Limb (tissue), 2 donors: ENCODE results near the gene NRF1.
A peak's percentile ranks its signal among the peaks of the same experiment; 100 is the strongest.
"Not testable (repeated sequence)": the region's sequence is repeated elsewhere in the genome, so short reads cannot be mapped to it uniquely, and the experiment has no call there.

ENCODE experiments used
- DNase-seq, 2 donors: peaks; one replicate each; pipeline ENCODE4 v3.0.0-alpha.2; 2016; ENCODE audit errors: extremely low spot score in 2 of 2

NRF1 gene

DNA sequence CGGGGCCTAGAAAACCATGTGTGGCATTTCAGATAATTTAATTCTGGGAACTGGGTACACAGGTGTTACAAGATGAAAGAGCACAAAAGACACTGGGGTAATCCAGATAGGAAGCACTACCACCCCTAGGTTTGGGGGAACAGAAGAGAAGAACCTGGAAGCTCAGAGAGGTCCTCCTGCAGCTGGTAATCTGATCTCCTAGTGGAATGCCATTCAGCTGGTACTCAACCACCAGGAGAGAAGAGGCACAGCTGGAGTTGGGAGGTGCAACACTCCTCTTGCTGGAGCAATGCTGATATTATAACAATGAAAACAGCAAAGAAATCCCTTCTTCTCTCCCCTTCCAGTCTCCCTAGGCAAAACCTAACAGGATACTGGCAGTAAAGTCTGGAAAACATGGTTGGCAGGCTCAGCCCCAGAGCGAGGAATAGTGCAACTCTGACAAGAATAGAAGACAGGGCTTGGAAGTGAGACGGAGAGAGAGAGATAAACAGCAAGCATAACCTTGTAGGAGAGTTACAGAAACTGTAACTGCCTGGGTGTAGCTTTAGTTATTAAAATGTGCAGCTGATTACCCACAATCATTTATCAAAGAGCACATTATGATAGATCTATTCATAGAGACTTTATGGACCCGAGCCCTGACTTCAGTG lies 35.0 kb downstream of the NRF1 start:
- DNase-seq: no peak

GRCh38 chr7:129649128-129649690 lies 37.7 kb downstream of the NRF1 start:
- no peak for DNase-seq

DNA sequence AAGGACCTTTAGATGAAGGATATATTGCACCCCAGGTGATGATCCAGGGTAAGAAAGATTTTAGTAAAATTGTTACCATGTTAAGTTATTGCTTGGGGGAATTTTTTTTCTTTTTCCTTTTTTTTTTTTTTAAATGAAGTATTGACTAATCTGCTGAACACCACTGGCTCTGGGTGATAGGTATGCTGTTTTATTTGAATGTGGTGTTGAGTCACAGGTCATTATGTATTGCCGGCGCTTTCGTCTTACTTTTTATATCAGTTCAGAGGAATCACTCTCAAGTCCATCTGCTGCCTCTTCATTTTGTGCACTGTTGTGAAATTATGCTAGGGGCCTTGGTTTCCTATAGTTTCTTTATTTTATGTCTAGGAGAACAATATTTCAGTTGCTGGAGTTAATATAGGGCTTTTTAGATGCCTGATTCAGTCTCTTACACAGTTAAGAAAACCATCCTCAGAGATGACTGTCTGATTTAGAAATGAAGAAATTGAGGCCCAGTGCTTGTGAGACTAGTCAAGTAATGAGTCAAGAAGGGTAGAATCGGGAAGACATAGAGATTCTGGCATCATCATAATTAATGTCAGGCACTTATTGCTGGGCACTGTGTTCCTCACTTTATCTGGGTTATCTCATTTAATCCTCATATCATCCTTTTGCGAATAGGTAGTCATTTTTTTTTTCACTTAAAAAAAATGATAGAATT lies 38.7 kb downstream of the NRF1 start:
- no peak for DNase-seq

GRCh38 chr7:129652914-129653313 lies 41.4 kb downstream of the NRF1 start:
- no peak for DNase-seq

DNA sequence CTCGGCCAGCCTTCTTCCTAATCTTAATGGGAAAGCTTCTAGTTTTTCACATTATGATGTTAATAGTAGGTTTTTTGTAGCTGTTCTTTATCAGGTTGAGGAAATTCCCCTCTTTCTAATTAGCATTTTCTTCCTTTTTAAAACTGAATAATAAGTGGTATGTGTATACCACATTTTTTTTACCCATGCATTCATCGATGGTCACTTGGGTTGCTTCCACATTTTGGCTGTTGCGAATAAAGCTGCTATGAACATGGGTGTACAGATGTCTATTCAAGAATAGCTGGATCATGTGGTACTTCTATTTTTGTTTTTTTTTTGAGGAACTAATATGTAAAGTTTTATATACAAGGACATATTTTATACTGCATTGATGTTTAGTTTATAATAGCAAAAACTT lies 44.3 kb downstream of the NRF1 start:
- no peak for DNase-seq

GRCh38 chr7:129657363-129657762 lies 45.8 kb downstream of the NRF1 start:
- DNase-seq: no peak

DNA sequence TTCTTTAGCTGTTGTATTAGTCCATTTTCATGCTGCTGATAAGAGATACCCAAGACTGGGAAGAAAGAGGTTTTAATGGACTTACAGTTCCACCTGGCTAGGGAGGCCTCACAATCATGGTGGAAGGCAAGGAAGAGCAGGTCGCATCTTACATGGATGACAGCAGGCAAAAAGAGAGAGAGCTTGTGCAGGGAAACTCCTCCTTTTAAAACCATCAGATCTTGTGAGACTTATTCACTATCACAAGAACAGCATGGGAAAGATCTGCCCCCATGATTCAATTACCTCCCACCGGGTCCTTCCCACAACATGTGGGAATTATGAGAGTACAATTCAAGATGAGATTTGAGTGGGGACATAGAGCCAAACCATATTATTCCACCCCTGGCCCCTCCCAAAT lies 48.4 kb downstream of the NRF1 start:
- DNase-seq: not testable (repeated sequence)

- no peak for DNase-seq
These were observed 50.2 kb downstream of the NRF1 start for GRCh38 chr7:129661645-129662182.

- not testable (repeated sequence) for DNase-seq
These were observed 51.7 kb downstream of the NRF1 start for GRCh38 chr7:129663240-129663639.

DNA sequence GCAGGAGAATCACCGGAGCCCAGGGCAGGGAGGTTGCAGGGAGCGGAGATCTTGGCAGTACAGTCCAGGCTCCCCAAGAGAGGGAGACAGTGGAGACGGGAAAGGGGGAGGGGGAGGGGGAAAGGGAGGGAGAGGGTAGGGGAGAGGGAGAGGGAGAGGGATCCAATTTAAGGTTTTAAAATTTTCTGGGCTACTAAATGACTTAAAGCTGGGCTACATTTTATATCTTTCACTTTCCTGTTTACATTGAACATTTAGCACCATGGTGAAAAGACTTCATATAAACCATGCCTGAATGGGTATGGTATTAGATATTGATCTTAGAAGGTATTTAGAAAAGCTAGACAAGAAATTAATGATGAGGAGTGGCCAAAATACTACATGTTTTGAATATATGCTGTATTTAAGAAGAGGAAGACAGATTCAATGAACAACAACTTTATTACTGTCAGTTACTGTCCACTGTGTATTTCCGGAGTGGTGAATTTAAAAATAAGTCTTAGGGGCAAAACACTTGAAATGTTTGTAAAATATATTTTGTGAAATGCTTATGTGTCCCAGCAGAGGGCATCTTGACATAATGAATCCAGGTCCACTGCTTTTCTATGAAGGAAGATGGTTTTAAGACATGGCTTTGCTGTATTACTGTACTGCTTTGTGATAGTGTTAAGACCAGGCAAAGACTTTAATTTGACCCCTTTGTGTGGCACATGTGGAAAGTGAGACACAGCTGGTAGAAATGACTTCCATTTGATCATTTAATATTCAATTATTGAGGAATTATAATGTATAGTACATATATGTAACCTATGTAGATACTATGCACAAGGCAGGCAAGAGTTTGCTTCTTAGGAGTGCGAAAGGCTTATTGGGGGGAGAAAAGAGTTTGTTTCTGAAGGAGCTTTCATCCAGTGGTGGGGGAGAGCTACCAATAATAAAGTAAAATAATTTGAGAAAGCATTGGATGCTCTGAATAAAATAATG lies 52.8 kb downstream of the NRF1 start:
- peak in 1 of 2 donors; percentile 59 for DNase-seq

GRCh38 chr7:129665013-129665401 lies 53.5 kb downstream of the NRF1 start:
- peak in 1 of 2 donors; percentile 40 for DNase-seq

DNA sequence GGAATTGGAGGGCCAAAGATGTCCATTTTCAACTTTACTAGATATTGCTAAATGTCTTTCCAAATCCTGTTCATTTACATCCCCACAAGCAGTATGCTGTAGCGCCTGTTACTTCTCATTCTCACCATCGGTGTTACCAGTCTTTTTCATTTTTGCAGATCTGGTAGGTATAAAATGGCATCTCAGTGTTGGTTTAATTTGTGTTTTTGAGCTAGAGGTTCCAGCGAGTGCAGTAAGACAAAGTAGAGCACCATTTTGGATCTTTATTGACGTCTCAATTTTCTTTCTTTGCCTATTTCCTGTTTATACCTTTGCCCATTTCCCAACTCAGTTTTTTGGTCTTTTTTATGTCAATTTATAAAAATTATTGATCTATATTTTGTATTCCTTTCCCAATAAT lies 55.6 kb downstream of the NRF1 start:
- DNase-seq: no peak

DNA sequence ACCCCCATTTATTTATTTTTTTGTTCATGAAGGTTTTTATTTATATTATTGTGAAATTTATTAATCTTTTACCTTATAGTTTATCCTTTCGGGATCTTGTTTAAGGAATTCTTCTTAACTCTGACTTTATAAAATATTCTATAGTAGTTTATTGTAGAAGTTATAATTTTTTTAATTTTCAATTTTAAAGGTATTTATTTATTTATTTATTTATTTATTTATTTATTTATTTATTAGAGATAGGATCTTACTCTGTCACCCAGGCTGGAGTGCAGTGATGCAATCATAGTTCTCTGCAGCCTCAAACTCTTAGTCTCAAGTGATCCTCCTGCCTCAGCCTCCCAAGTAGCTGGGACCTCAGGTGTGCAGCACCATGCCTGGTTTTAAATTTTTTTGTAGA lies 56.0 kb downstream of the NRF1 start:
- DNase-seq: no peak

DNA sequence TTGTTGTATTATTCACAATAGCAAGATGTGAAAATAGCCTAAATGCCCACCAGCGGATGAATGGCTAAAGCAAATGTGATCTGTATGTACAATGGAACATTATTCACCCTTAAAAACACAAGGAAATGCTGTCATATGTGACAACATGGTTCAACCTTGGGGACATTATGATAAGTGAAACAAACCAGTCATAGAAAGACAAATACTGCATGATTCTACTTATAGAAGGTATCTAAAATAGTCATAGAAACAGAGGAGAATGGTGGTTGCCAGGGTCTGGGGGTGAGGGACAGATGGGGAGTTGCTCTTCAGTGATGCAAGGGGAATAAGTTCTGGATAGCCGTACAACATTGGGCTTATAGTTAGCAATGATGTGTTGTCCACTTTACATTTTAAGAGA lies 58.4 kb downstream of the NRF1 start:
- no peak for DNase-seq

DNA sequence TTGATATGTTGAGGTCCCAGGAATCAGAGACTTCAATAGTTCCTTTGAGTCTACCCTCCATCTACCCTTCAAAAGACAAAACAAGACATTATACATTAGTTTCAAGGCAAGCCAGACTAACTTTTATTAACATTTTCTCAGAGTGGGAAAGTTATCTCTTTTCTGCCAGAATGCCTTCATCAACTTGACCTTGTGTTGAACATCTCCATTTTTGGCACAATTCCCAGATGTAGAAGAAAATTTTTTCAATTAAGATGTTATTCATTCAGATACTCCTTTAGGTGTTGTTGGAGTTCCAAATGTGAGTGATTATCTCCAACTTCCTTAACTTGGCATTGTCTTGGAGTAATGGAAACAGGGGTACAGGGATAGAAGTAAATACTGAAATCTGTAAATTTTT lies 59.1 kb downstream of the NRF1 start:
- DNase-seq: no peak

DNA sequence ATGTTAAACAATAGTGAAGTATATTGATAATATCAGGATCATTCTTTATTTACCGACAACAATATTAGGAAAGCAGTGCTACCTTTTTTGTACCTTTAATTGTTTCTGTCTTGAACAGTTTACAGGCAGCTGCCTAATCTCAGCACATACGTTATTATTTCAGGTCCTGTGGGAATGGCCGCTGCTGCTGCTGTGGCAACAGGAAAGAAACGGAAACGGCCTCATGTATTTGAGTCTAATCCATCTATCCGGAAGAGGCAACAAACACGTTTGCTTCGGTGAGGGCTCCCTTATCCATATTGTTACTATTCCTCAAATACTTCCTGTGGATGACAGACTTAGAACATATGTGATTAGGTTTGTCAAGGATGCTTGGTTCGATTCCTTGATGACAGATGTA lies 59.7 kb downstream of the NRF1 start:
- peak in 1 of 2 donors; percentile 35 for DNase-seq

GRCh38 chr7:129674475-129674874 lies 63.0 kb downstream of the NRF1 start:
- DNase-seq: not testable (repeated sequence)

DNA sequence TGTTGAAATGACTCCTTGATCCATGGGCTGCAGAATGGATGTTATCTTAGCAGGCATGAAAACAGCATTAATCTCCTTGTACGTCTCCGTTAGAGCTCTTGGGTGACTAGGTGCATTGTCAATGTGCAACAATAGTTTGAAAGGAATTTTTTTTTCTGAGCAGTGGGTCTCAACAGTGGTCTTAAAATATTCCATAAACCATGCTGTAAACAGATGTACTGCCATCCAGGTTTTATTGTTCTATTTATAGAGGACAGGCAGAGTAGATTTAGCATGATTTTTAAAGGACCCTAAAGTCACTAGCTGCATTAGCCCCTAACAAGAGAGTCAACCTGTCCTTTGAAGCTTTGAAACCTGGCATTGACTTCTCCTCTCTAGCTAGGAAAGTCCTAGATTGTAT lies 64.0 kb downstream of the NRF1 start:
- DNase-seq: no peak

DNA sequence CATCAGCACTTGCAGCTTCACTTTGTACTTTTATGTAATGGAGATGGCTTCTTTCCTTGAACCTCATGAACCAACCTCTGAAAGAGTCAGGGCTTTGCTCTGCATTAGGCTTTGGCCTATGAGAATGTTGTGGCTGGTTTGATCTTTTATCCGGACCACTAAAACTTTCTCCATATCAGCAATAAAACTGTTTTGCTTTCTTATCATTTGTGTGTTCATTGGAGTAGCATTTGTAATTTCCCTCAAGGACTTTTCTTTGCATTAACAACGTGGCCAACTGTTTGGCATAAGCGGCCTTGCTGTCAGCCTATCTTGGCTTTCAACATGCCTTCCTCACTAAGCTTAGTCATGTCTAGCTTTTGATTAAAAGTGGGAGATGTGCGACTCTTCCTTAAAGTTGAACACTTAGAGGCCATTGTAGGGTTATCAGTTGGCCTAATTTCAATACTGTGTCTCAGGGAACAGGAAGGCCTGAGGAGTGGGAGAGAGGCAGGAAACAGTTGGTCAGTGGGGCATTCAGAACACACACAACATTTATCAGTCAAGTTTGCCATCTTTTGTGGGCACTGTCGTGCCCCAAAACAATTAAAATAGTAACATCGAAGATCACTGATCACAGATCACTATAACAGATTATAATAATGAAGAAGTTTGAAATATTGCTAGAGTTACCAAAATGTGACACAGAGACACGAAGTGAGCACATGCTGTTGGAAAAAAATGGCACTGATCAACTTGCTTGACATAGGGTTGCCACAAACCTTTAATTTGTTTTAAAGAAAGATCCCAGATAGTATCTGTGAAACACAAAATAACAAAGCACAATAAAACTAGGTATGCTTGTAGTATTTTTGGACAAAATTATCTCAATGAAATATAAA lies 64.7 kb downstream of the NRF1 start:
- no peak for DNase-seq

- no peak for DNase-seq
These were observed 66.3 kb downstream of the NRF1 start for GRCh38 chr7:129677796-129678195.

GRCh38 chr7:129678606-129679005 lies 67.1 kb downstream of the NRF1 start:
- DNase-seq: no peak
